CMK (cell line): ENCODE results near the gene FAM89B.

ENCODE experiments used
- DNase-seq: peaks from one replicate; pipeline ENCODE4 v3.0.0-alpha.2; 2010; ENCODE audit warnings: low read depth

FAM89B gene

GRCh38 chr11:65573391-65574079, 1.2 kb downstream of the FAM89B start:
- DNase-seq: no peak

- peak; percentile 99 for DNase-seq
These were observed 1.9 kb downstream of the FAM89B start for GRCh38 chr11:65574109-65574810.

GRCh38 chr11:65574811-65575567, 2.7 kb downstream of the FAM89B start:
- no peak for DNase-seq

- DNase-seq: peak; percentile 78
These were observed 3.4 kb downstream of the FAM89B start, which contains the start of gene EHBP1L1 for GRCh38 chr11:65575568-65576231. TSS of gene EHBP1L1 (plus strand) at chr11:65576053. CDS start at chr11:65576303, 250 bp downstream.

GRCh38 chr11:65576232-65576866, 4.0 kb downstream of the FAM89B start:
- no peak for DNase-seq

- DNase-seq: no peak
These were observed 4.8 kb downstream of the FAM89B start for GRCh38 chr11:65576867-65577755.

GRCh38 chr11:65577756-65578109, 5.4 kb downstream of the FAM89B start:
- no peak for DNase-seq

GRCh38 chr11:65578134-65578533, 5.8 kb downstream of the FAM89B start:
- DNase-seq: no peak

GRCh38 chr11:65578667-65579066, 6.3 kb downstream of the FAM89B start:
- no peak for DNase-seq

GRCh38 chr11:65579291-65579690, 7.0 kb downstream of the FAM89B start:
- DNase-seq: no peak

GRCh38 chr11:65580031-65580692, 7.8 kb downstream of the FAM89B start:
- DNase-seq: no peak

GRCh38 chr11:65580756-65581155, 8.4 kb downstream of the FAM89B start:
- no peak for DNase-seq

GRCh38 chr11:65581928-65582327, 9.6 kb downstream of the FAM89B start:
- DNase-seq: no peak

- no peak for DNase-seq
These were observed 11.3 kb downstream of the FAM89B start for GRCh38 chr11:65583589-65583988.

GRCh38 chr11:65584106-65584505, 11.8 kb downstream of the FAM89B start:
- DNase-seq: no peak

GRCh38 chr11:65584723-65585171, 12.4 kb downstream of the FAM89B start:
- DNase-seq: no peak

GRCh38 chr11:65585396-65586246, 13.3 kb downstream of the FAM89B start:
- no peak for DNase-seq

- no peak for DNase-seq
These were observed 13.9 kb downstream of the FAM89B start for GRCh38 chr11:65586247-65586630.

- DNase-seq: no peak
These were observed 14.3 kb downstream of the FAM89B start for GRCh38 chr11:65586676-65587075.
